GM19035 (cell line): ENCODE data around the gene TWIST2.

Experiments
- ATAC-seq: cut with Tn5 transposase; IDR thresholded peaks from one replicate; pipeline ENCODE4 v1.9.1; 2021; ENCODE audit not compliant: unreplicated experiment

The TWIST2 gene

GRCh38 chr2:238888781-238889180, 40.9 kb downstream of the TWIST2 start:
- no peak for ATAC-seq

- no peak for ATAC-seq
These were observed 42.2 kb downstream of the TWIST2 start for GRCh38 chr2:238890131-238890530.

- ATAC-seq = no peak
These were observed 43.0 kb downstream of the TWIST2 start for GRCh38 chr2:238890618-238891456.

- no peak for ATAC-seq
These were observed 43.7 kb downstream of the TWIST2 start for GRCh38 chr2:238891457-238892203.

GRCh38 chr2:238892204-238892500, 44.3 kb downstream of the TWIST2 start:
- ATAC-seq = no peak

DNA sequence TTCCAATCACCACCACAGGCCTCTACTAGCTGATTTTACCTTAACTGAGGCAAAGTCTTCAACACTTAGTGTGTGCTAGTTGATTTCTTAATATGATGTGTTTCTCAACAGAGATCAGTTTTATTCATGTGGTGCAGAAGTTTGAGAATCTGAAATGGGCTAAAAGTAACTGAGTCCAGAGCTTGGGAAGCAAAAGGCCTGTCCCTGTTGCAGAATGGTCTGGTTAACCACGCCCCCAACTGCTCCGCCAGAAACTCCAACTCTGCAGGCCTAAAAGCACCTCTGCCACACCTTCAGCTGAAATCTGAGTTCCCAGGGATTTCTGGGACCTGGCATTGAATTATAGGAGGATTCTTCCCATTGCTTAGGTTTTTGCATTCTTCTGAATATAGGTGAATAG, 44.9 kb downstream of the TWIST2 start:
- ATAC-seq = no peak

DNA sequence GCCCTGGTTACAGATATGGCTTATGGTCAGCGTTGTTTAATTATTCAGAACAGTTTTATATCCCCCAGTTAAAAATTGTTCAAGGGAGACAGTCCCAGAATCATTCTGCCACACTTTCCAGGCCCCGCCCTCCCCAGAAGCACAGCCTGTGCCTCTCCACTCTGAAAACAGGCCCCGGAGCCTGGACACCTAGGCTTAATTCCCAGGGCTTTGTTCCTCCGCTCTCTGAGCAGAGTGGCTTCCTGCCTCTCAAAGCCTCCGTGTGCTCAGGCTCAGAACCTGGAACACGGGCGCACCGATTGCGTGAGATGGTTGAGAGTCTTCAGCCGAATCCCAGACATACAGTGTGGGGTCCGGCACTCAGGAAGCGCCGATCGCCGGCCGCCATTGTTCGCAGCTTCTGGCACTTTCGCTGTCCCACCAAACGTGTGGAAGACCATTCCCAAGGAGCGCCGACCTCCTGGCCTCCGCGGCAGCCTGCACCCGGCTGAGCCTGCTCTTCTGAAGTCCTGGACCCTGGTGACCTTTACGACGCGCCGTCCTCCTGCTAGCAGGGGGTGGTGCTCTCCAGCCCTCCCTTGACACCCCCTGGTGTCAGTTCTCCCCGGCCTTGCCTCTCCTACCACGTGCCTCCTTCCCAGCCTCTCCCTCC, 45.6 kb downstream of the TWIST2 start:
- ATAC-seq = no peak

GRCh38 chr2:238894226-238894949, 46.5 kb downstream of the TWIST2 start:
- ATAC-seq = no peak

DNA sequence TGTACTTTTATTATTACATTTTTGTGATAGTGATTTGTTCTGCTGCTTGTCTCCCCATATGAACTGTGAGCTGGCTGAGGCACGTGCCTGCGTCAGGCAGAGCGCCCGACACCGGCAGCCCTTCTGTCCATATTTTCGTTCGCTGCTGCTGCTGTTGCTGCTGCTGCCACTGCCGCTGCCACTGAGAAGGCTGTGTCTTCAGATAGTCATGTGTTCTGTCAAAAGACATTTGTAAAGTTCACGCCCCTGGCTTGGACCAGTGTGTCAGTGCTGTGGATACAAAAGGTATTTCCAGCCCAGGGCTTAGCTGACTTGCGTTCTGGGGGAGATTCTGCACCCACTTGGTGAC, 47.0 kb downstream of the TWIST2 start:
- ATAC-seq = no peak

DNA sequence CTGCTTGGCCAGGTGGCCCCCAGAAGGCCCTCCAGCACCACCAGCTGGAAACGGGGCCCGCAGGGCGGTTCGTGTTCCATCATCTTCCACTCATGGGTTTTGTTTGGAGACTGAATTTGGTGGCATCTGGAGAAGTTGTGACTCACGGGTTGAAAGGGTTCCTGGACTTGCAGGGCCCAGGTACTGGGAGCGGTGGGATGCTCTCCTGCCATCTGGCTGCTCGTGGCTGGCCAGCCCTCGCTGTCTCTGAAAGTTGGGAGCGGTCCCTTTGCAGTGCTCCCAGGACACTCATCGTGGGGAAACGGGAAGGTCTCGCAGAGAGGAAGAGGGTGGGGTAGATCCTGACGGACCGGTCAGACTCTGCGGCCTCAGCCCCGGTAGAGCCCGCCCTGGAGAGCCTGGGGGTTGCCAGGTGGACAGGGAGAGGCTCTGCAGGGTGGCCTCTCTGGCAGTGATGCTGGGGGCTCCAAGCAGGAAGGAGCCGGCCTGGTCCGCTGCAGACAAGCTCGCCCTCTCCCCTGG, 47.5 kb downstream of the TWIST2 start:
- no peak for ATAC-seq

GRCh38 chr2:238895891-238896600, 48.2 kb downstream of the TWIST2 start:
- no peak for ATAC-seq

DNA sequence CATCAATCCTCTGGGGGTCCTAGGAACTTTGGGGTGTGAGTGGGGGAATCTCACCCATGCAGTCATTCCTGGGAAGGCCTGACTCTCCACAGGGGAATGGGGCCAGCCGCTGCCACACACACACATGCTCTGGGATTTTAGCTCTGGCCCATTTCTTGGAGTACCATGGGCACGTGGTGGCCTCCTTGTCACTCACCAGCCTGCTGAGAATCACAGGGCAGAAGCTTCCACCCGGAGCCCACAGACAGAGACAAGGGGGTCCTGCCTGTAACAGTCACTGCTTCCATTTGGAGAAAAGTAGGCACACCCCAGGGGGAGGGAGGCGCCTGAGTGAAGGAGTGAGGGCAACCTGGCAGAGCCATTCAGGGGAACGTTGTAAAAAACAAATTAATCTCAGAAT, 48.8 kb downstream of the TWIST2 start:
- no peak for ATAC-seq

DNA sequence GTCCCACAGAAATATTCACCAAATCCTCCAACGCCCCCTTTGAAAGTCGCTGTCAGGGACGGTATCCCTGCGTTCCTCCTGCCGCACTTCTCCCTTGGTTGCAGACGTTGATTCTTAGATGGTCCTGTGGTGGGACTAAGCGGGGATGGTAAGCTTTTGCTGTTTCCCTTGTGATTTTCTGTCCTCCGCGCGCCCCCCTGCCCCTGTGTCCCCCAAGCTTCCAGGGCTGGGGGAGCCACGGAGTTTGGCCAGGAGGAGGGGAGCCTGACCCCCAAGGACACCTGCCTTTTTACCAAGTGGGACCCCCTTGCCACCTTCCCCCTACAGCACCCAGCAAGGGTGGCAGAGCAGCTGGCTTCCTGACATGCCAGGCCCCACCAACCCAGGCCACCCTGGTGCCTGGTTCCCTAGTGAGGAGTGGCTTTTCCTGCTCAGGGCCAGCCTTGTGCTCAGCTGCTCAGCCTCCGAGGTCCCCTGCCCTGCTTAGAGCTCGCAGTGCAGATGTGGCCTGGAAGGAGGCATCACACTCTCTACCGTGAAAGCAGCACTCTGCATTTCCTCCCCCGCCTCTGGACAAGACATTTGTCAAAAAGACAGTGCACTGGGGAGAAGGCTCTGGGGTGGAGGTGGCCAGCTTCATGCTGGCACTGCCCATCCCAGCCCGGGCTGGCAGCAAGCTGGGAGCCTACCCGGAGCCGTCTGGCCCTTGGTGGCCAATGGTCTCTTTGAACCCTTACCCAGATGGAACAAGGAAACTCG, 49.4 kb downstream of the TWIST2 start:
- no peak for ATAC-seq

DNA sequence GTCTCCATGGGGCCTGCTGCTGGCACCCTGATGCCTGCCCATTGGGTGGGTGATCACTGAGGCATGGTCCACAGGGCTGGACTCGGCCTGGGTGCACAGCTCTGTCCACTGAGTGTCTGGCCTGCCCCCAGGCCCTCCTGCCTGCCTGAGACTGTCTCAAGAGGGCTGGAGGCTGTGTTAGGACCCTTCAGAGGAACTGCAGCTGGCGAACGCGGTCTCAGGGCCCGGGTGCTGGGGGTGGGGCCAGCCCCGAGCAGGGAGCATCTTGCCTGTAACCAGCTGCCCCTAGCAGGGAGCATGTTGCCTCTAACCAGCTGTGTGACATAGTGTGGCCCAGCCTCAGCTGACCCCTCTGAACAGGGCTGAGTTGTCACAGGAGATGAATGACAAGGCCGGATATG, 50.0 kb downstream of the TWIST2 start:
- ATAC-seq = no peak

DNA sequence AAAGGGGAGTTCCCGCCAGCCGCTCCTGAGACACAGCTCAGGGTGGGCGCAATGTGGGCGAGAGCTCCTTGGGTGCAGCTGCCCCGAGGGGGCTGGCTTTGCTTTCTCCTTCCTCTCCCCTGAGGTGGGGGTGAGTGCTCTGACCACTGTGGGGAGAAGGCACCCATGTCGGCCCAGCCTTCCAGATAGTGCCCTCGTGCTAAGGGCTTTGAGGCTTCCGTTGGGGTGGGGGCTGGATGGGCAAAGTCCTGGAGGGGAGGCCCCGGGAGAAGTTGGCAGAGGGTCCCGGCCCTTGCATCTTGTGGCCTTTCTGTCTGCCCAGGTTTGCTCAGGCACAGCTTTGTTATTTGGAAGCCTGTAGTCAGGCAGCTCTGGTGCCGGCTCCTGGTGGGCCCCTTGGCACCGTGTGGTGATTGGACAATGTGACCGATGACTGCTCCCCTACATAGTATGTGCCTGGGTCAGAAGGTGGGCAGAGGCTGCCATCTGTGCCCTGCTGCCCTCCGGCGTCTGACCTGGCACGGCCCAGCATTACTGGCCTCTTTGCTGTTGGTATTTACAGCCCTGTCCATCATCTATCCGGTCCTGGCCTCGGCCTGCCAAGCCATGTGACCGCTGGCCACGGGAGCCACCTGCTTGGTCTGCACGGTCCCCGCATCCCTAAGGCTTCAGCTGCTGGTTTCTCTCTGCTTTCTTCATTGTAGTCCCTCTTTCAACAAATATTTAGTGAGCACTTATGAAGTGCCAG, 50.8 kb downstream of the TWIST2 start:
- no peak for ATAC-seq

DNA sequence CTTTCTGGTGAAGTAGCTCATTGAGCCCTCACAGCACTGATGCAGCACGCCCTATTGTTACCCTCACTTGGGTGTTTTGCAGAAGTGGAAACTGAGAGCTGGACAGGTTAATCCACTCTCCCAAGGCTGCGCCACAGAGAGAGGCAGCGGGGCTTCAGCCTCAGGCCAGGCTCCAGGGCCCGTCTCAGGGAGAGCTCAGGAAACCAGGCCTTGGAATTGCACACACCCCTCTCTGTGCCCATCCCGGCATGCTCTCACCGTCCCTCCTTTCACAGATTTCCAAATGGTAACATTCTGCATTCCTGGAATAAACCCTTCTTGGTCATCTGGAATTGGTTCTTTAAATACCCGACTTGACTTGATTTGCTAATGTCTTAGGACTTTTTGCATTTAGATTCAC, 51.5 kb downstream of the TWIST2 start:
- ATAC-seq = no peak

DNA sequence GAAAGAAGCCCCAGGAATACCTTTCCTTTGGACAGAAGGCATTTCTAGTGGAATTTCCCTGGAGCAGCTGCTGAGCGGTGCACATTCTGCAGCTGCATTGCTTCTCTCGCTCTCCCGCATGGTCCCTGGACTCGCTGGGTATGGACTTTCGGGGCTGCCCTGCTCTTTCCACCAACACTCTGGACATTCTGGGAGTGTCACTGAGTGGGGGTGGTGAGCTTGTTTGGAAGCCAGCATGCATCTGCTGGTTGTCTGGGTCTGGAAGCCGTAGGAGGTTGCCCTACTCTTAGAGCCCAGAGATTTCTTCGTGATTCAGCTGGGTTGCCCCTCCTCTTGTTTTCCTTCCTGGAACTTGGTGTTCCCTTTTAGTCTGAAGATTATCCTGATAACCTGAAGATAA, 52.6 kb downstream of the TWIST2 start:
- ATAC-seq = no peak

- ATAC-seq = no peak
These were observed 53.7 kb downstream of the TWIST2 start for GRCh38 chr2:238901461-238902057.

DNA sequence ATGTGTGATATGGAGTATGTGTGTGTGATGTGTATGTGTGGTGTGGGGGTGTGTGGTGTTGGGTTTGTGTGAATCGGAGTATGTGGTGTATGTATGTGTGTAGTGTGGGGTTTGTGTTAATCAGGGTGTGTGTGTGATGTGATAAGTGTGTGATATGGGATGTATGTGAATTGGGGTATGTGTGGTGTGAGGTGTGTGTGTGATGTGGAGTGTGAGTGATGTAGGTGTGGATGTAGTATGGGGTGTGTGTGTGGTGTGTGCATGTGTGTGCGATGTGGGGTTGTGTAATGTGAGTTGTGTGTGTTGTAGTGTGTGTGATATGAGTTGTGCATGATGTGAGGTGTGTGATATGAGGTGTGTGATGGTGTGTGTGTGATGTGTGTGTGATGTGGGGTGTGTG, 54.4 kb downstream of the TWIST2 start:
- no peak for ATAC-seq
